Peyer's patch (tissue), 4 donors: ENCODE data around the gene HSPA1A.
A peak's percentile ranks its signal among the peaks of the same experiment; 100 is the strongest.

Source experiments
- POLR2A ChIP-seq, 2 donors: fragments of 450-650 bp; IDR thresholded peaks; one replicate each; pipeline ENCODE4 v1.5.1; 2017; ENCODE audit warnings: antibody characterized with exemption in 2 of 2, mild to moderate bottlenecking in 2 of 2, moderate library complexity in 2 of 2
- TF ChIP-seq, protein P1 (sequence below), 6 experiments: fragments of 450-650 bp in 4 of 6; fragments of 200-600 bp in 2 of 6; sonication (generic) in 1 of 6; IDR thresholded peaks; one replicate each; pipeline ENCODE4 v1.5.1; 2017 to 2019; ENCODE audit warnings: antibody characterized with exemption in 6 of 6, mild to moderate bottlenecking in 3 of 6, moderate library complexity in 1 of 6

DNA sequence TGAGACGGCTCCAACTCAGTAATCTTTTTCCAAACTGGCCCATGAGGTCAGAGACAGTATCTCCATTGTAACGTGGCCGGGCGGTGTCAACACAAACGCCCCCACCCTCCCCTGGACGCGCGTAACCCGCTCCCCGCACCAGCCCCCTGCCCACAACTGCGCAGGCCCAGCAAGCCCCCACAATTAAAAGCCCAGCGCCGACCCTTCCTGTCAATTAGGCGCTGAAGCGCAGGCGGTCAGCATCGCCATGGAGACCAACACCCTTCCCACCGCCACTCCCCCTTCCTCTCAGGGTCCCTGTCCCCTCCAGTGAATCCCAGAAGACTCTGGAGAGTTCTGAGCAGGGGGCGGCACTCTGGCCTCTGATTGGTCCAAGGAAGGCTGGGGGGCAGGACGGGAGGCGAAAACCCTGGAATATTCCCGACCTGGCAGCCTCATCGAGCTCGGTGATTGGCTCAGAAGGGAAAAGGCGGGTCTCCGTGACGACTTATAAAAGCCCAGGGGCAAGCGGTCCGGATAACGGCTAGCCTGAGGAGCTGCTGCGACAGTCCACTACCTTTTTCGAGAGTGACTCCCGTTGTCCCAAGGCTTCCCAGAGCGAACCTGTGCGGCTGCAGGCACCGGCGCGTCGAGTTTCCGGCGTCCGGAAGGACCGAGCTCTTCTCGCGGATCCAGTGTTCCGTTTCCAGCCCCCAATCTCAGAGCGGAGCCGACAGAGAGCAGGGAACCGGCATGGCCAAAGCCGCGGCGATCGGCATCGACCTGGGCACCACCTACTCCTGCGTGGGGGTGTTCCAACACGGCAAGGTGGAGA is at the start of gene HSPA1A, which contains the start of gene HSPA1L:
- peak; percentile 98 to 100 for TF ChIP-seq POLR2A (IDR thresholded peaks at IDR 0.05)
- TF ChIP-seq, protein P1, sequence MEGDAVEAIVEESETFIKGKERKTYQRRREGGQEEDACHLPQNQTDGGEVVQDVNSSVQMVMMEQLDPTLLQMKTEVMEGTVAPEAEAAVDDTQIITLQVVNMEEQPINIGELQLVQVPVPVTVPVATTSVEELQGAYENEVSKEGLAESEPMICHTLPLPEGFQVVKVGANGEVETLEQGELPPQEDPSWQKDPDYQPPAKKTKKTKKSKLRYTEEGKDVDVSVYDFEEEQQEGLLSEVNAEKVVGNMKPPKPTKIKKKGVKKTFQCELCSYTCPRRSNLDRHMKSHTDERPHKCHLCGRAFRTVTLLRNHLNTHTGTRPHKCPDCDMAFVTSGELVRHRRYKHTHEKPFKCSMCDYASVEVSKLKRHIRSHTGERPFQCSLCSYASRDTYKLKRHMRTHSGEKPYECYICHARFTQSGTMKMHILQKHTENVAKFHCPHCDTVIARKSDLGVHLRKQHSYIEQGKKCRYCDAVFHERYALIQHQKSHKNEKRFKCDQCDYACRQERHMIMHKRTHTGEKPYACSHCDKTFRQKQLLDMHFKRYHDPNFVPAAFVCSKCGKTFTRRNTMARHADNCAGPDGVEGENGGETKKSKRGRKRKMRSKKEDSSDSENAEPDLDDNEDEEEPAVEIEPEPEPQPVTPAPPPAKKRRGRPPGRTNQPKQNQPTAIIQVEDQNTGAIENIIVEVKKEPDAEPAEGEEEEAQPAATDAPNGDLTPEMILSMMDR (IDR thresholded peaks at IDR 0.05), result no peak
